ENCODE data around the gene SMAD3. TPM values are rescaled to one million over a fixed set of nuclear protein-coding genes. Genes with fewer than 3 reads are reported as not detected.

SMAD3 gene
- total and polyA plus RNA-seq, 2 of the 4 experiments (the other 2 are of a cell fraction), result 71.0 to 177 TPM

- Histone ChIP-seq H3K4ac (ENCODE audit: low read depth, low read length) (no peak overlapping the region), H3K9ac (ENCODE audit: low read depth, low read length) (no peak overlapping the region), H3K27me3 (ENCODE audit: control insufficient read depth, insufficient read depth, low read length) (peaks cover 4% of the 10 kb centered on the region; the same call in 1 of the 2 replicates), H2BK20ac (ENCODE audit: low read depth, low read length) (no peak overlapping the region), H3K79me1 (ENCODE audit: low read depth in 1 of 2, low read length in 2 of 2) (peaks cover 0 to 3% of the 10 kb centered on the region in 2 experiments; a peak in 2 of 4 replicates), H2AK9ac (replicated peaks; ENCODE audit: low read depth, low read length, poor library complexity) (no peak overlapping the region), H3K4me1 (ENCODE audit: control insufficient read depth, insufficient read depth, low read length) (peaks cover 14% of the 10 kb centered on the region), H4K91ac (ENCODE audit: insufficient read depth, low read depth, low read length) (no peak overlapping the region), H2BK5ac (ENCODE audit: low read depth, low read length, poor library complexity, severe bottlenecking) (no peak overlapping the region), H2BK15ac (ENCODE audit: low read depth, low read length) (no peak overlapping the region), H3K18ac (ENCODE audit: low read depth, low read length) (no peak overlapping the region), H2AK5ac (ENCODE audit: low read depth, low read length) (no peak overlapping the region), H4K20me1 (ENCODE audit: insufficient read depth, low read length) (0 out of 2 replicates have a peak, but pooled peaks cover 5% of the 10 kb centered on the region), H2AFZ (replicated peaks; ENCODE audit: low read length, poor library complexity) (no peak overlapping the region), H3K4me3 (ENCODE audit: insufficient read depth, low read depth, low read length) (no peak overlapping the region), H4K8ac (ENCODE audit: low read depth in 2 of 2, low read length in 2 of 2) (no peak overlapping the region), H3K56ac (ENCODE audit: extremely low read depth, insufficient read depth, low read length) (no peak overlapping the region), H2BK120ac (ENCODE audit: low read depth, low read length) (no peak overlapping the region), H3K14ac (replicated peaks; ENCODE audit: low read depth, low read length) (no peak overlapping the region), H3K9me3 (ENCODE audit: control insufficient read depth, insufficient read depth, low read length) (no peaks in the 10 kb centered on the region), H4K5ac (ENCODE audit: low read depth, low read length) (no peak overlapping the region), H3K23ac (ENCODE audit: low read depth, low read length) (no peak overlapping the region), H3K27ac (ENCODE audit: insufficient read depth, low read length) (no peak overlapping the region), H3K36me3 (ENCODE audit: control insufficient read depth, insufficient read depth, low read length) (no peaks in the 10 kb centered on the region), H3K9me1 (ENCODE audit: insufficient read depth, low read length) (peaks cover 10% of the 10 kb centered on the region), H3K4me2 (ENCODE audit: low read depth, low read length) (no peak overlapping the region)
- TF ChIP-seq NFE2L2 (IDR thresholded peaks at IDR 0.05; ENCODE audit: low read depth, low read length) (no peak), USF2 (IDR thresholded peaks at IDR 0.05; ENCODE audit: low read depth, low read length) (no peak), FOS (IDR thresholded peaks at IDR 0.05; ENCODE audit: low read depth, low read length) (no peak), CHD1 (IDR thresholded peaks at IDR 0.05; ENCODE audit: low read depth, low read length) (no peak), RAD21 (IDR thresholded peaks at IDR 0.05; ENCODE audit: low read length) (no peak), POLR2A (IDR thresholded peaks at IDR 0.05; ENCODE audit: low read depth, low read length) (no peak), RFX5 (IDR thresholded peaks at IDR 0.05; ENCODE audit: low read depth, low read length) (no peak), CTCF (conservative IDR thresholded peaks at IDR 0.05; ENCODE audit: low read depth, low read length) (no peak), MAFK (IDR thresholded peaks at IDR 0.05; ENCODE audit: low read depth, low read length) (no peak), SMC3 (IDR thresholded peaks at IDR 0.05; ENCODE audit: low read depth, low read length) (no peak), ELK1 (IDR thresholded peaks at IDR 0.05; ENCODE audit: borderline replicate concordance, low read depth, low read length) (no peak), MXI1 (IDR thresholded peaks at IDR 0.05; ENCODE audit: borderline replicate concordance, low read depth, low read length) (no peak), BHLHE40 (IDR thresholded peaks at IDR 0.05; ENCODE audit: low read depth, low read length) (no peak), CEBPB (IDR thresholded peaks at IDR 0.05; ENCODE audit: low read depth, low read length) (no peak), MAZ (IDR thresholded peaks at IDR 0.05; ENCODE audit: borderline replicate concordance, low read depth, low read length) (no peak), RCOR1 (IDR thresholded peaks at IDR 0.05; ENCODE audit: insufficient replicate concordance, low read length) (no peak)
- POLR2A ChIA-PET (ENCODE audit: unreplicated experiment), result interaction anchor here (0.6 kb wide), 1 partner anchor 141 kb away, joined by 5 read pairs; no protein-coding TSS in a partner anchor
- BruUV-seq (replicated peaks), result no TSS peak
- DNase-seq (no peak), ATAC-seq (ENCODE audit: low read depth) (no peak)
- intact Hi-C loops (cut with micrococcal nuclease) (no loop called here), in situ Hi-C loops (cut with MboI; ENCODE audit: low sequenced_read_pairs) (no loop called here), dilution Hi-C loops (cut with HindIII; ENCODE audit: low sequenced_read_pairs, unreplicated experiment) (no loop called here)
- CTCF ChIA-PET, result no interaction called here
These were observed 27.7 kb upstream of the SMAD3 start for GRCh38 chr15:67037694-67038093.
